Peyer's patch (tissue), 4 donors: Measurements from ENCODE around the gene OSTN. TPM values are rescaled to one million over a fixed set of nuclear protein-coding genes. Genes with fewer than 3 reads are reported as not detected.
"Not testable (repeated sequence)": the region's sequence is repeated elsewhere in the genome, so short reads cannot be mapped to it uniquely, and the experiment has no call there.

Experiments used
- DNase-seq, 3 donors: peaks; one replicate each; pipeline ENCODE4 v3.0.0-alpha.2; 2017 to 2019
- H3K27ac ChIP-seq, 4 donors: fragments of 200-600 bp; sonication (generic); one replicate each; pipeline ENCODE4 v1.5.1; 2016 to 2019
- H3K27me3 ChIP-seq, 2 donors: fragments of 200-600 bp; sonication (generic); one replicate each; pipeline ENCODE4 v1.5.1; 2019
- H3K36me3 ChIP-seq, 3 donors: fragments of 200-600 bp; sonication (generic); one replicate each; pipeline ENCODE4 v1.5.1; 2016 to 2019
- H3K4me1 ChIP-seq, 4 donors: fragments of 200-600 bp; sonication (generic); one replicate each; pipeline ENCODE4 v1.5.1; 2016 to 2019
- H3K4me3 ChIP-seq, 4 donors: fragments of 200-600 bp; sonication (generic); 1 replicate in 3 of 4; 2 replicates in 1 of 4; pipeline ENCODE4 v1.5.1; 2016 to 2019; ENCODE audit warnings: mild to moderate bottlenecking in 1 of 4
- H3K9me3 ChIP-seq, 4 donors: fragments of 200-600 bp; sonication (generic); one replicate each; pipeline ENCODE4 v1.5.1; 2016 to 2019; ENCODE audit warnings: mild to moderate bottlenecking in 1 of 4
- POLR2A ChIP-seq, 2 donors: fragments of 450-650 bp; IDR thresholded peaks; one replicate each; pipeline ENCODE4 v1.5.1; 2017; ENCODE audit warnings: antibody characterized with exemption in 2 of 2, mild to moderate bottlenecking in 2 of 2, moderate library complexity in 2 of 2
- total RNA-seq, 4 donors: library from RNA; depleted of rRNA; stranded (reverse); fragments of >200 nt; gene quantifications; one replicate each; pipeline ENCODE4 v1.1.0, GENCODE V29; 2016
- TF ChIP-seq, protein P1 (sequence below), 6 experiments: fragments of 450-650 bp in 4 of 6; fragments of 200-600 bp in 2 of 6; sonication (generic) in 1 of 6; IDR thresholded peaks; one replicate each; pipeline ENCODE4 v1.5.1; 2017 to 2019; ENCODE audit warnings: antibody characterized with exemption in 6 of 6, mild to moderate bottlenecking in 3 of 6, moderate library complexity in 1 of 6

Gene OSTN
- total RNA-seq, 4 donors from 2014 or later, result not detected

DNA sequence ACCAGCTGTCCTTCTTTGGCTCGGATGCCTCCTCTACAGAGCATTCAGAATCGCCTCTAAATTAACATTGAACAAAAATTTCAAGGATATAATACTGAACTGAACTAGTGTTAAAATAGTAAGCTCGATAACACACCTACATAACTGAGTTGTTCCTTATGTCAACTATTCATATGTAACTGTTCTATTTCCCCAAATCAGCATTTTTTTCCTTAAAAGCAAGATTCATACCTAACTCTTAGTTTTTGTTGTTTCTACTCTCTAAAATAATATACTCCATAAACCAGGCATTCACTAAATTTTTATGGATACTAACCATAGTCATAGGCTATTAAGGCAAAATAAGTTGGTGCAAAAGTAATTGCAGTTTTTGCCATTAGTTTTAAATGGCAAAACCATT, 32.7 kb upstream of the OSTN start:
- H3K27me3 ChIP-seq, result no peaks in the 10 kb centered on the region
- H3K27ac ChIP-seq, result no peak overlapping the region
- H3K9me3 ChIP-seq, result no peaks in the 10 kb centered on the region
- no peaks in the 10 kb centered on the region for H3K4me1 ChIP-seq
- no peaks in the 10 kb centered on the region for H3K36me3 ChIP-seq
- TF ChIP-seq, protein P1, sequence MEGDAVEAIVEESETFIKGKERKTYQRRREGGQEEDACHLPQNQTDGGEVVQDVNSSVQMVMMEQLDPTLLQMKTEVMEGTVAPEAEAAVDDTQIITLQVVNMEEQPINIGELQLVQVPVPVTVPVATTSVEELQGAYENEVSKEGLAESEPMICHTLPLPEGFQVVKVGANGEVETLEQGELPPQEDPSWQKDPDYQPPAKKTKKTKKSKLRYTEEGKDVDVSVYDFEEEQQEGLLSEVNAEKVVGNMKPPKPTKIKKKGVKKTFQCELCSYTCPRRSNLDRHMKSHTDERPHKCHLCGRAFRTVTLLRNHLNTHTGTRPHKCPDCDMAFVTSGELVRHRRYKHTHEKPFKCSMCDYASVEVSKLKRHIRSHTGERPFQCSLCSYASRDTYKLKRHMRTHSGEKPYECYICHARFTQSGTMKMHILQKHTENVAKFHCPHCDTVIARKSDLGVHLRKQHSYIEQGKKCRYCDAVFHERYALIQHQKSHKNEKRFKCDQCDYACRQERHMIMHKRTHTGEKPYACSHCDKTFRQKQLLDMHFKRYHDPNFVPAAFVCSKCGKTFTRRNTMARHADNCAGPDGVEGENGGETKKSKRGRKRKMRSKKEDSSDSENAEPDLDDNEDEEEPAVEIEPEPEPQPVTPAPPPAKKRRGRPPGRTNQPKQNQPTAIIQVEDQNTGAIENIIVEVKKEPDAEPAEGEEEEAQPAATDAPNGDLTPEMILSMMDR (IDR thresholded peaks at IDR 0.05), result no peak
- TF ChIP-seq POLR2A (IDR thresholded peaks at IDR 0.05), result no peak
- no peak for DNase-seq
- no peak overlapping the region for H3K4me3 ChIP-seq

DNA sequence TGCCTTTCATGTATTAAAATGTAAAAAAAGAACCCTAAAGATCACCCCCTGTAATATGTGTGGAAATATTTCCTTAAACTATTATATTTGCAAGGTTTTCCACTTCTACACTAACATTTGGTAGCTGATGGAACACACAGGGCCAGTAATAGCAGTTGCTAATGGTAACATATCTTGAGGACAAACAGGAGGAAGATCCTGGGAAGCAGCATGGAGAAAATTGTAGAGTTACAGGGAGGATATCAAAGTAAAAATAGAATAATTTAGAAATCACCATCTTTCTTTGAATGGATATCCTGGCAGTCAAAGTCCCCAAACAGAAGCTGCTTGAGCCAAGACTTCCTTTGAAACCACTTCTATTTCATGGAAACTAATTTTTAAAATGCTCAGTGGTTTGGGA, 29.5 kb upstream of the OSTN start:
- Histone ChIP-seq H3K4me3 (no peak overlapping the region), H3K27me3 (no peaks in the 10 kb centered on the region), H3K36me3 (no peaks in the 10 kb centered on the region), H3K27ac (no peak overlapping the region), H3K4me1 (no peaks in the 10 kb centered on the region), H3K9me3 (no peaks in the 10 kb centered on the region)
- TF ChIP-seq, protein P1 (IDR thresholded peaks at IDR 0.05), result no peak
- no peak for TF ChIP-seq POLR2A (IDR thresholded peaks at IDR 0.05)
- DNase-seq, result no peak

DNA sequence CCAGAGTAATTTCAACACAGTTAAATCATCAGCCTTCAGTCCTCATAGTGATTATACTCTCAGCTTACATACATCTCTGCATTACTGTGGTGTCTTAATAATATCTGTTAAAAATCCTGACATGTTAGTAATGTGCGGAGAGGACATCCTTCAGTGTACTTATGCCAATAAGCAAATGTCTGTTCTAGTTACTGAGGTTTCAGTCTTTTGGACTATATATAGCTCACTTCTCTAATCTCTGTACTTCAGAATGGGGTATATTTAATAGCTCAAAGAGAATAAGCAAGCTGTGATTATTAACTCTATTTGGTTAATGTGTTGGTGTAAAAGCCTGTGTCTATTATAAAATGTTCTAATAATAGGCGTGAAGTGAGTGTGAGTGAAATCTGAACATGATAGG, 28.9 kb upstream of the OSTN start:
- DNase-seq, result no peak
- TF ChIP-seq, protein P1 (IDR thresholded peaks at IDR 0.05), result no peak
- no peak for TF ChIP-seq POLR2A (IDR thresholded peaks at IDR 0.05)
- no peaks in the 10 kb centered on the region for H3K9me3 ChIP-seq

DNA sequence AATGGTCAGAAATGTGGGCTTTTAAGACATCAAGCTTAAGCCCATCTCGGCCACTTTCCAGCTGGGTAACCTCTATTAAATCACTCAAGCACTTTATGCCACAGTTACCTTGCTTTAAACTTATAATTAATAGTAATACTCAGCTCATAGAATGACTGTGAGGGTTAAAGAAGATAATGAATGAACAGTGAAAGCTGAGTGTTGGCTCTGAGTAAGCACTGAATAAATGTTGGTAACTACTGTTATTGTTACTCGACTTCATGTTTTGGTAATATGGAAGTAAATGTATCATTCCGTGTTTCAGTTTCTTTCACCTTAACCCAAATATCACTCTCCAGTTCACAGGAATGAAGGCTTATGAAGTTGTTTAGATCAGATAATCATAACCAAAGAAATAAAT, 23.9 kb upstream of the OSTN start:
- no peaks in the 10 kb centered on the region for H3K9me3 ChIP-seq
- no peaks in the 10 kb centered on the region for H3K4me1 ChIP-seq
- H3K36me3 ChIP-seq, result no peaks in the 10 kb centered on the region
- TF ChIP-seq, protein P1 (IDR thresholded peaks at IDR 0.05), result no peak
- no peak for TF ChIP-seq POLR2A (IDR thresholded peaks at IDR 0.05)
- no peak overlapping the region for H3K27ac ChIP-seq
- no peak overlapping the region for H3K4me3 ChIP-seq
- H3K27me3 ChIP-seq, result no peaks in the 10 kb centered on the region
- no peak for DNase-seq

More for the DNA sequence above, 28.9 kb upstream of the OSTN start:
- H3K4me1 ChIP-seq, result no peaks in the 10 kb centered on the region
- no peaks in the 10 kb centered on the region for H3K27me3 ChIP-seq
- no peak overlapping the region for H3K27ac ChIP-seq
- no peak overlapping the region for H3K4me3 ChIP-seq
- H3K36me3 ChIP-seq, result no peaks in the 10 kb centered on the region

DNA sequence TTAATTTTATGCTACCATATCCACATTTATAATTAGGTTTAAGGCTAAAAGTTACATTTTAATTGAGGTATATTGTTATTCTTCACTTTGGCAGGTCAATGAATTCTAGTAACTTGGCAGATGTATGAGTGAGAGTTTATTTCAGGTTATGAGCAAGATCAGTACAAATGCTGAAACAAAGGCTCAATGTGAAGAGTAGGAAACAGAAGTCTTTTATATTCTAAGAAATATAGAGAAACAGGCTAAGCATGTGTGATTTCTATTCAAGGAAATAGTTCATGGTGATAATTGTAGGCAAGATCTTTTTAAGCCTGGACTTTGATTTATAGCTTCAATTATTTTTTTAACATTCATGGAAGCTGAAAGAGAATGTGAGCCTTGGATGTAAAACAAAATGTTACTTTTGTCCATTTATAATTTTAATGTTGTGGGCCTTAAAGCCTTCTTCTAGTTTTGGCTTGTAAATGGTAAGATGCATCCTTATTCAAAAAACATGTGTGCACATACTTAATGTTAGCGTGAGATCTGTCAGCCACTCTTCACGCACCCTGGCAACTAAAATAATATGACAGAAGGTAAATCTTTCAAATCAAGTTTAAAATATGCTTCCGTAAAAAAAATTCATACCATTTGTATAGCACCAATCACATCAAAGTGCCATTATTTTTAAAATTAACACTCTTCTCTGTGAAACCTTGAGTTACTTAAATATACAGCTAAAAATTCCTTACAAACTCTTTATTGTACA, 22.8 kb upstream of the OSTN start:
- DNase-seq, result no peak
- H3K4me1 ChIP-seq, result no peaks in the 10 kb centered on the region
- no peak overlapping the region for H3K4me3 ChIP-seq
- TF ChIP-seq POLR2A (IDR thresholded peaks at IDR 0.05), result no peak
- TF ChIP-seq, protein P1 (IDR thresholded peaks at IDR 0.05), result no peak
- H3K36me3 ChIP-seq, result no peaks in the 10 kb centered on the region
- H3K9me3 ChIP-seq, result no peaks in the 10 kb centered on the region
- no peak overlapping the region for H3K27ac ChIP-seq
- no peaks in the 10 kb centered on the region for H3K27me3 ChIP-seq

DNA sequence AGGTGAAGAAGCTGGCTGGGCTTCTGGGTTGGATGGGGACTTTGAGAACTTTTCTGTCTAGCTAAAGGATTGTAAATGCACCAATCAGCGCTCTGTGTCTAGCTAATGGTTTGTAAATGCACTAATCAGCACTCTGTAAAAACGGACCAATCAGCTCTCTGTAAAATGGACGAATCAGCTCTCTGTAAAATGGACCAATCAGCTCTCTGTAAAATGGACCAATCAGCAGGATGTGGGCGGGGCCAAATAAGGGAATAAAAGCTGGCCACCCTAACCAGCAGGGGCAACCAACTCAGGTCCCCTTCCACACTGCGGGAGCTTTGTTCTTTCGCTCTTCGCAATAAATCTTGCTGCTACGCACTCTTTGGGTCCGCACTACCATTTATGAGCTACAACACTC, 13.7 kb upstream of the OSTN start:
- not testable (repeated sequence) for DNase-seq, H3K36me3 ChIP-seq

DNA sequence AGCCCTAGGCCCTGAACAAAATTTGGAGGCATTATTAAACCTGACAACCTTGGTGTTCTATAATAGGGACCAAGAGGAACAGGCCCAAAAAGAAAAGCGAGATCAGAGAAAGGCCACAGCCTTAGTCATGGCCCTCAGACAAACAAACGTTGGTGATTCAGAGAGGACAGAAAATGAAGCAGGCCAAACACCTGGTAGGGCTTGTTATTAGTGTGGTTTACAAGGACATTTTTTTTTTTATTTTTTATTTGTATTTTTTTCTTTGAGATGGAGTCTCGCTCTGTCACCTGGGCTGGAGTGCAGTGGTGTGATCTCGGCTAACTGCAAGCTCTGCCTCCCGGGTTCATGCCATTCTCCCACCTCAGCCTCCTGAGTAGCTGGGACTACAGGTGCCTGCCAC, 10.8 kb upstream of the OSTN start:
- DNase-seq, H3K4me3 ChIP-seq, H3K27ac ChIP-seq, H3K36me3 ChIP-seq, H3K27me3 ChIP-seq, H3K4me1 ChIP-seq, H3K9me3 ChIP-seq: not testable (repeated sequence)

More for the DNA sequence above, 13.7 kb upstream of the OSTN start:
- H3K4me3 ChIP-seq, H3K4me1 ChIP-seq, H3K27ac ChIP-seq, H3K9me3 ChIP-seq, H3K27me3 ChIP-seq: not testable (repeated sequence)

DNA sequence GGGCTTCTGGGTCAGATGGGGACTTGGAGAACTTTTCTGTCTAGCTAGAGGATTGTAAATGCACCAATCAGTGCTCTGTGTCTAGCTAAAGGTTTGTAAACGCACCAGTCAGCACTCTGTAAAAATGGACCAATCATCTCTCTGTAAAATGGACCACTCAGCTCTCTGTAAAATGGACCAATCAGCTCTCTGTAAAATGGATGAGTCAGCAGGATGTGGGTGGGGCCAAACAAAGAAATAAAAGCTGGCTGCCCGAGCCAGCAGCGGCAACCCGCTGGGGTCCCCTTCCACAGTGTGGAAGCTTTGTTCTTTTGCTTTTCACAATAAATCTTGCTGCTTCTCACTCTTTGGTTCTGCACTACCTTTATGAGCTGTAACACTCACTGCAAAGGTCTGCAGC, 6.8 kb upstream of the OSTN start:
- H3K27ac ChIP-seq, H3K36me3 ChIP-seq, H3K4me3 ChIP-seq, H3K4me1 ChIP-seq, DNase-seq, H3K27me3 ChIP-seq, H3K9me3 ChIP-seq: not testable (repeated sequence)
